H1 (cell line): ENCODE results near the gene LHX5. TPM values are rescaled to one million over a fixed set of nuclear protein-coding genes. Genes with fewer than 3 reads are reported as not detected.
A peak's percentile ranks its signal among the peaks of the same experiment; 100 is the strongest.

Experiments used
- ASH2L ChIP-seq: fragments of 200-600, 300-600 bp; sonication (generic); IDR thresholded peaks from one replicate; pipeline ENCODE4 v1.7.1; 2017; ENCODE audit warnings: low read length
- EZH2 ChIP-seq: fragments of 200-600 bp; sonication (generic); IDR thresholded peaks from 2 replicates; pipeline ENCODE4 v1.7.1; 2012; ENCODE audit warnings: low read depth, mild to moderate bottlenecking, moderate library complexity, low read length, inconsistent platforms; ENCODE audit not compliant: severe bottlenecking
- PHF8 ChIP-seq: fragments of 200-600 bp; sonication (generic); conservative IDR thresholded peaks from 2 replicates; pipeline ENCODE4 v1.7.1; 2012; ENCODE audit warnings: low read depth, mild to moderate bottlenecking, inconsistent platforms, low read length, moderate library complexity
- POU5F1 ChIP-seq: IDR thresholded peaks from 2 replicates; pipeline ENCODE4 v1.6.1; 2011; ENCODE audit warnings: low read depth, mild to moderate bottlenecking, low read length, moderate library complexity
- SP4 ChIP-seq: IDR thresholded peaks from 2 replicates; pipeline ENCODE4 v1.6.1; 2012; ENCODE audit warnings: low read length, inconsistent platforms
- SUZ12 ChIP-seq: fragments of 200-600 bp; sonication (generic); IDR thresholded peaks from 2 replicates; pipeline ENCODE4 v1.6.1; 2012; ENCODE audit warnings: mild to moderate bottlenecking, inconsistent platforms, low read length, moderate library complexity, mixed read lengths
- TEAD4 ChIP-seq: IDR thresholded peaks from 2 replicates; pipeline ENCODE4 v1.6.1; 2012; ENCODE audit warnings: low read depth, low read length, inconsistent platforms, mixed read lengths
- YY1 ChIP-seq: IDR thresholded peaks from 2 replicates; pipeline ENCODE4 v1.6.1; 2011; ENCODE audit warnings: low read depth, mild to moderate bottlenecking, low read length
- polyA plus RNA-seq, 7 experiments: library from polyadenylated mRNA; depleted of rRNA in 3 of 7; stranded (reverse) in 5 of 7; unstranded in 2 of 7; fragments of >200 nt in 5 of 7; fragments of 200-250 nt in 2 of 7; gene quantifications; 1 replicate in 5 of 7; 2 replicates in 1 of 7; 4 replicates in 1 of 7; pipeline versions ENCODE4 v1.2.1 to v1.2.3, GENCODE V29; 2011 to 2013; ENCODE audit warnings: missing spikeins in 2 of 7, mixed read lengths in 2 of 7
- total RNA-seq: library from RNA; stranded (reverse); fragmentation: NEBNext Ultra II Directional; extraction: Animal tissue kit (Norgen Biotek cat#: 25700); gene quantifications from 2 replicates; pipeline ENCODE4 v1.2.1, GENCODE V29; 2021

The LHX5 gene
- total and polyA plus RNA-seq, 2 of the 8 experiments (the other 6 are each of a cell fraction or from before 2014, with no cell fraction given) = 0.47 to 1.1 TPM

GRCh38 chr12:113515082-113515856 lies 43.6 kb upstream of the LHX5 start (continued):
- TF ChIP-seq ASH2L (peak; percentile 87), PHF8 (0 out of 2 replicates have a peak, but pooled peaks have one; percentile 24), SUZ12 (peak; percentile 37; the same call in 1 of the 2 replicates), POU5F1 (no peak), YY1 (0 out of 2 replicates have a peak, but pooled peaks have one; percentile 26), SP4 (no peak; the same call in 1 of the 2 replicates), TEAD4 (0 out of 2 replicates have a peak, but pooled peaks have one; percentile 22), EZH2 (peak; percentile 35)
